Kidney epithelial cell (primary cell): ENCODE results near the gene KIDINS220. TPM values are rescaled to one million over a fixed set of nuclear protein-coding genes. Genes with fewer than 3 reads are reported as not detected.

ENCODE experiments used
- DNase-seq: peaks from one replicate; pipeline ENCODE4 v3.0.0-alpha.2; 2010; ENCODE audit warnings: low read depth
- H3K27me3 ChIP-seq: 2 replicates; pipeline ENCODE4 v1.6.0; 2011; ENCODE audit warnings: low read length; ENCODE audit not compliant: control insufficient read depth, insufficient read depth
- H3K36me3 ChIP-seq: 2 replicates; pipeline ENCODE4 v1.5.1; 2011; ENCODE audit warnings: low read length; ENCODE audit not compliant: control insufficient read depth, insufficient read depth
- H3K4me3 ChIP-seq: 2 replicates; pipeline ENCODE4 v1.5.1; 2011; ENCODE audit warnings: low read depth, mild to moderate bottlenecking, control low read depth, low read length
- total RNA-seq: library from RNA; depleted of rRNA; stranded (reverse); fragments of >200 nt; gene quantifications from 2 replicates; pipeline ENCODE4 v1.2.3, GENCODE V29; 2015
- TF ChIP-seq, protein P1 (sequence below): IDR thresholded peaks from 2 replicates; pipeline ENCODE4 v1.5.1; 2011; ENCODE audit warnings: mild to moderate bottlenecking, moderate library complexity, low read length, control low read depth, inconsistent platforms; ENCODE audit not compliant: insufficient read depth, poor library complexity, severe bottlenecking

Gene KIDINS220
- total RNA-seq, 1 donor from 2014 or later, result 49.1 TPM

DNA sequence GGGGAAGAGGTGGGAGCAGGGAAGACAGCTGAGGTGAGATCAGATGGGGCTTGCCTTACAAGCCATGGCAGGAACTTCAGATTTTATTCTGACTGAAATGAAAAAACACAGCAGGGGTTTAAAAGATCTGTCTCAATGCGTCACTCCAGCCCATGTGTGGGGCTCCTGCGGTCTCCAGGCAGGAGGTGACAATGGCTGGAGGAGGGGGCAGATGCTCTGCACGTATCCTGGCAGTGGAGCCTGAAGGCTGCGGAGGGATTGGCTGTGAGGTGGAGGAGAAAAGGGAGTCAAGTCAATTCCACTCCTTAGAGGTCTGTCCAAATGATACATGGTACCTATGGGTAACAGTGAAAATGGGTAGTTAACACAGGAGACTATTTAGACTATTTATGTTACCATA is 40.5 kb upstream of the KIDINS220 start:
- TF ChIP-seq, protein P1, sequence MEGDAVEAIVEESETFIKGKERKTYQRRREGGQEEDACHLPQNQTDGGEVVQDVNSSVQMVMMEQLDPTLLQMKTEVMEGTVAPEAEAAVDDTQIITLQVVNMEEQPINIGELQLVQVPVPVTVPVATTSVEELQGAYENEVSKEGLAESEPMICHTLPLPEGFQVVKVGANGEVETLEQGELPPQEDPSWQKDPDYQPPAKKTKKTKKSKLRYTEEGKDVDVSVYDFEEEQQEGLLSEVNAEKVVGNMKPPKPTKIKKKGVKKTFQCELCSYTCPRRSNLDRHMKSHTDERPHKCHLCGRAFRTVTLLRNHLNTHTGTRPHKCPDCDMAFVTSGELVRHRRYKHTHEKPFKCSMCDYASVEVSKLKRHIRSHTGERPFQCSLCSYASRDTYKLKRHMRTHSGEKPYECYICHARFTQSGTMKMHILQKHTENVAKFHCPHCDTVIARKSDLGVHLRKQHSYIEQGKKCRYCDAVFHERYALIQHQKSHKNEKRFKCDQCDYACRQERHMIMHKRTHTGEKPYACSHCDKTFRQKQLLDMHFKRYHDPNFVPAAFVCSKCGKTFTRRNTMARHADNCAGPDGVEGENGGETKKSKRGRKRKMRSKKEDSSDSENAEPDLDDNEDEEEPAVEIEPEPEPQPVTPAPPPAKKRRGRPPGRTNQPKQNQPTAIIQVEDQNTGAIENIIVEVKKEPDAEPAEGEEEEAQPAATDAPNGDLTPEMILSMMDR, result no peak
- DNase-seq, result no peak
- H3K27me3 ChIP-seq, result no peaks in the 10 kb centered on the region
- peaks cover 2% of the 10 kb centered on the region for H3K36me3 ChIP-seq
- H3K4me3 ChIP-seq, result no peak overlapping the region

DNA sequence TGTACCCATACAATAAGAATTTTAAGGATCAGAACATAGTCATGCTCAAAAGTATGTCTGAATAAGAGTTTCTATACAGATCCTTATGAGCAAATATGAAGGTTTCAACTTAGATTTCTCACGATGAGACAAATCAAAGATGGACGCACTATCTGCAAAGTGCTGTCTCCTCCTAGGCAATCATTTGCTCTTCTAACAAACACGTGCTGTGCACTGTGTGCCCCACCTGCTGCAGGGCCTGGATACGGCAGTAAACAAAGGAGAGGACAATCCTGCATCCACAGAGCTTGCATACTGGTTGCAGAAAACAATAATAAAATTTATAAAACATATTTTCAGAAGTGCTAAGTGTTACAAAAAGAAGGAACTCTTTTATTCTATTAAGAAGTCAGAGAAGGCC is 39.9 kb upstream of the KIDINS220 start:
- no peak for DNase-seq
- Histone ChIP-seq H3K36me3 (peaks cover 2% of the 10 kb centered on the region), H3K27me3 (no peaks in the 10 kb centered on the region), H3K4me3 (no peak overlapping the region)
- TF ChIP-seq, protein P1, result no peak

DNA sequence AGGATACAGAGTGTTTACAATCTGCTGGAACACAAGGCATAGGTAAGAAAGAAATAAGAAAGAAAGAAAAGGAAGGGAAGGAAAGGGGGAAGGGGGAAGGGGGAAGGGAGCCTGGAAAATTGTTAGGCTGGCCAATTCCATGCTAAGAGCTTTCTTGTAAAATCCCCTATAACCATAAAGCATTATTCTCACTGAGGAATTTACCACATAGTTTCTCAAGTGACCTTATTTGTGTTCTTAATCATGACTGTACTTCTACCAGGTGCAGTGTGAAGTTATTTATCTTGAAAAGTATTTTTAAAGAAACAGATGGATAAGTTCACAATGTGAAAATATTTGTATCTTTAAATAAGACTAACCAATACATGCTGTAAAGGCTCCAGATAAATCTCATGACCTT is 39.2 kb upstream of the KIDINS220 start:
- peak; percentile 65 for DNase-seq
- no peaks in the 10 kb centered on the region for H3K27me3 ChIP-seq
- TF ChIP-seq, protein P1, result no peak
- H3K4me3 ChIP-seq, result no peak overlapping the region
- peaks cover 4% of the 10 kb centered on the region for H3K36me3 ChIP-seq

DNA sequence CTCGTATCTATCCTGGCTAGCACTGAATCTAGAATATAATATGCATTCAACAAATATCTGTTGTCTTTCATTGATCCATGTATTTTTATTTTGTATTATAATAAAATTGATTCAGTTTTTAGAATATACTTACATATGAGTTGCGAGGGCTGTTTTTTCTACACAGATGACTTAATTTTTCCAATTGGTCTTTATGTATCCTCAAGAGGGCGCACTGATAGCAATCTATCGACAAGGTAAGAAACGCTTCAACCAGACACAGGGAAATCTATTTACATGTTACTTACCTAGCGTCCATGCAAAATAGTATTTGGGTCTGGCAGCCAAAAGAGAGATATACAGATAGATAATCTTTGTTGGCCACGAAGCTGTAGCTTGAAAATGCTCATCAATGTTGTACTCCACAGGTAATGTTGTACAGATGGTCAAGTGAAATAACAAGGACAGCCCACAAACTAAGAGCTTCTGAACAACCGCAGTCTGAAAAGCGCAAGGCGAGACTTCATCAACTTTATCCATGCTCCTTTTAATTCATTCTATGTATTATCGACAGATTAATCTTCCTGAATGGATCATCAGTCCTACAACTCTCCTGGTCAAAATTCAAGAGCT is 35.5 kb upstream of the KIDINS220 start:
- TF ChIP-seq, protein P1, result peak; percentile 62
- peaks cover 1% of the 10 kb centered on the region for H3K36me3 ChIP-seq
- no peaks in the 10 kb centered on the region for H3K27me3 ChIP-seq
- no peak overlapping the region for H3K4me3 ChIP-seq
- DNase-seq, result peak; percentile 55

DNA sequence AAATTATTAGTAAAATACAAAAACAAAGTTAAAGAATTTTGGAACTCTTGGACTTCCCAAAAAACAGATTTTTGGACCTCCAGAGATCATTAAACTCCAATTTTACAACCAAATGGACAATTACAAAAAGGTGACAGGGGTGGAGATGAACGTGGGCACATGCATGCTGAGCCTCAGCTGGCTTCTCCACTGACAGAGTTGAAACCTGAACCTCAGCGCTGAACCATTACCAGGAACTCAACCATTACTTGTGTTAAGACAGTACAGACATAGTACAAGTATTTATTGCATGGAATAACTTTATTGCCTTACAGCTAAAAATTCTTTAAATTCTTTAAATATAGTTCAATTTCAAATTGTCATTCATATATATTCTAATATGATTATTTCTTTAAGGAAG is 33.0 kb upstream of the KIDINS220 start:
- TF ChIP-seq, protein P1, result no peak
- no peaks in the 10 kb centered on the region for H3K27me3 ChIP-seq
- no peak for DNase-seq
- H3K4me3 ChIP-seq, result no peak overlapping the region
- peaks cover 1% of the 10 kb centered on the region for H3K36me3 ChIP-seq

DNA sequence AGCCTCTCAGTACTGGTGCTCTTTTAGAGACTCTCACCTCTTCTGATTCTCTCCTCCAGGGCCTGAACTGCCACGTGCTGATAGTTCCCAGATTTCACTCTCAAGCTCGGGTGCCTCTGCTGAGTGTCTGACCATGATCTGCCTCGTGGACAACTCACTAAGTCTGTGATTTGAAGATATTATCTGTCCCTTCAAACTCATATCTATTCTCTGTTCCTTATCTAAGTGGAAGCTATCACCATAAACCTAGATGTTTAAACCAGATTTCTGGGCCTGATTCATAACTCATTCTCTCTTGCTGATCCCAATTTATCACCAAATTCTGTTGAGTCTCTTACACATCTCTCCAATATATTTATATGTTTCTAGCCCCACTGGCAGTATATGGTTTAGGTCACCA is 29.9 kb upstream of the KIDINS220 start:
- no peak for DNase-seq
- TF ChIP-seq, protein P1, result no peak
- H3K36me3 ChIP-seq, result peaks cover 1% of the 10 kb centered on the region
- no peak overlapping the region for H3K4me3 ChIP-seq
- H3K27me3 ChIP-seq, result no peaks in the 10 kb centered on the region
